ENCODE results near the gene NAP1L5. TPM values are rescaled to one million over a fixed set of nuclear protein-coding genes. Genes with fewer than 3 reads are reported as not detected.

The NAP1L5 gene
- total and polyA plus RNA-seq, 2 of the 13 experiments (the other 11 are each of a cell fraction or from before 2014, with no cell fraction given) = 1.3 to 1.6 TPM

- TF ChIP-seq ZNF280B (CRISPR knock-in tag; IDR thresholded peaks at IDR 0.05; ENCODE audit: borderline replicate concordance) (no peak), ZNF580 (CRISPR knock-in tag; IDR thresholded peaks at IDR 0.05; ENCODE audit: borderline replicate concordance, low read depth) (no peak)
Observed at GRCh38 chr4:88659890-88660208, 37.8 kb downstream of the NAP1L5 start (continued).

GRCh38 chr4:88659055-88659889, 38.4 kb downstream of the NAP1L5 start:
- H3K4me2 ChIP-seq (ENCODE audit: low read depth, low read length) = peak overlapping the region; percentile 49
- WGBS (ENCODE audit: low lambda C conversion rate) = 23% methylated on average over 4 of the region's 4 CpGs
- no peaks in the 10 kb centered on the region for H3K79me2 ChIP-seq (ENCODE audit: insufficient read depth, low read length)
- peak; percentile 99 for ATAC-seq
- no peak overlapping the region; a peak in 1 of 6 replicates for H3K4me3 ChIP-seq (replicated peaks in 1 of 3; ENCODE audit: insufficient read depth in 1 of 3, low read depth in 2 of 3, low read length in 3 of 3)
- 0 out of 5 replicates have a peak, but pooled peaks cover 0 to 3% of the 10 kb centered on the region in 2 experiments for H3K36me3 ChIP-seq (replicated peaks in 1 of 2; ENCODE audit: control insufficient read depth in 1 of 2, insufficient read depth in 2 of 2, low read length in 2 of 2)
- ChIA-PET CTCF (ENCODE audit: low intra/inter-chr PET ratio, low total read pairs) (interaction anchor here (1.3 to 2.0 kb wide), 2 partner anchors 120 to 133 kb away, joined by 4 to 14 read pairs; no protein-coding TSS in a partner anchor), POLR2A (interaction anchor here (0.7 to 1.1 kb wide), 2 partner anchors 66 to 136 kb away, joined by 3 to 4 read pairs; partner anchors contain the start of gene PYURF)
- no TSS peak for BruUV-seq (replicated peaks)
- H3K27ac ChIP-seq (ENCODE audit: extremely low read length, insufficient read depth, low read length) = peak overlapping the region; percentile 16
- intact Hi-C loops (cut with micrococcal nuclease; ENCODE audit: unreplicated experiment) (loop anchor here (1.0 to 5.0 kb wide), 3 partner anchors 67 to 136 kb away; partner anchors contain the start of genes HERC3 and PYURF), in situ Hi-C loops (cut with HindIII; ENCODE audit: extremely low pct_ligation_motif_present, low pct_unique_long_range_greater_than_20kb) (loop anchor here (5.0 kb wide), 1 partner anchor 132 kb away; no protein-coding TSS in a partner anchor)
- H4K20me1 ChIP-seq (ENCODE audit: insufficient read depth, low read length) = no peaks in the 10 kb centered on the region
- H3K27me3 ChIP-seq (ENCODE audit: control insufficient read depth in 1 of 2, insufficient read depth in 2 of 2, low read length in 2 of 2) = no peaks in the 10 kb centered on the region
- FAIRE-seq = peak; percentile 79
- H2AFZ ChIP-seq (ENCODE audit: low read length) = peak overlapping the region; percentile 33
- H3K9ac ChIP-seq (ENCODE audit: insufficient read depth, low read depth, low read length) = no peak overlapping the region
- H3K9me3 ChIP-seq (ENCODE audit: low read length) = no peaks in the 10 kb centered on the region
- H3K4me1 ChIP-seq (ENCODE audit: insufficient read depth, low read length) = peaks cover 37% of the 10 kb centered on the region
- peak; percentile 52 for DNase-seq (ENCODE audit: low spot score)
- TF ChIP-seq CREB1 (IDR thresholded peaks at IDR 0.05) (no peak), CREB1 (CRISPR knock-in tag; IDR thresholded peaks at IDR 0.05) (0 out of 2 replicates have a peak, but pooled peaks have one; percentile 29), KDM4B (CRISPR knock-in tag; IDR thresholded peaks at IDR 0.05) (no peak), STAG1 (CRISPR knock-in tag; IDR thresholded peaks at IDR 0.05) (peak; percentile 72), MAFF (IDR thresholded peaks at IDR 0.05; ENCODE audit: low read depth, low read length) (peak; percentile 29; the same call in 1 of the 2 replicates), RAD21 (CRISPR knock-in tag; IDR thresholded peaks at IDR 0.05) (peak; percentile 39; the same call in 1 of the 2 replicates), DNMT3B (CRISPR knock-in tag; conservative IDR thresholded peaks at IDR 0.05) (0 out of 2 replicates have a peak, but pooled peaks have one; percentile 29), SMC3 (IDR thresholded peaks at IDR 0.05; ENCODE audit: low read length) (peak; percentile 57; the same call in 1 of the 2 replicates), PLSCR1 (CRISPR knock-in tag; IDR thresholded peaks at IDR 0.05; ENCODE audit: borderline replicate concordance) (no peak), ZNF292 (CRISPR knock-in tag; IDR thresholded peaks at IDR 0.05; ENCODE audit: borderline replicate concordance, low read depth) (no peak), KAT8 (CRISPR knock-in tag; IDR thresholded peaks at IDR 0.05) (peak; percentile 15; the same call in 1 of the 2 replicates), MAFK (conservative IDR thresholded peaks at IDR 0.05 in 1 of 2, IDR thresholded peaks at IDR 0.05 in 1 of 2; ENCODE audit: low read length in 2 of 2) (peak in 1 of 2 experiments; percentile 18; a peak in 1 of 4 replicates), CTCF (CRISPR knock-in tag; IDR thresholded peaks at IDR 0.05) (peak; percentile 78), TFE3 (CRISPR knock-in tag; IDR thresholded peaks at IDR 0.05) (0 out of 2 replicates have a peak, but pooled peaks have one; percentile 19)

All from HepG2 (cell line).